RWPE2 (cell line): Measurements from ENCODE around the gene JAG1.

Experiments
- ATAC-seq: fragments of 200-7000 bp; cut with Tn5 transposase; 3 replicates; pipeline ENCODE4 v1.9.1; 2021; ENCODE audit warnings: low read depth
- DNase-seq: peaks from one replicate; pipeline ENCODE4 v3.0.0-alpha.2; 2020; ENCODE audit warnings: low spot score
- H3K27ac ChIP-seq: fragments of 450-650 bp; 2 replicates; pipeline ENCODE4 v1.5.1; 2017; ENCODE audit warnings: mild to moderate bottlenecking; ENCODE audit not compliant: poor library complexity, severe bottlenecking
- H3K27me3 ChIP-seq: fragments of 250-450 bp; sonication (Bioruptor Pico); 2 replicates; pipeline ENCODE4 v1.5.1; 2021; ENCODE audit warnings: mild to moderate bottlenecking, moderate library complexity; ENCODE audit not compliant: insufficient read depth, poor library complexity, severe bottlenecking
- H3K36me3 ChIP-seq: fragments of 250-450 bp; sonication (Bioruptor Pico); 2 replicates; pipeline ENCODE4 v1.5.1; 2020; ENCODE audit warnings: low read depth, mild to moderate bottlenecking, moderate library complexity
- H3K4me1 ChIP-seq: fragments of 250-450 bp; sonication (Bioruptor Pico); 2 replicates; pipeline ENCODE4 v1.5.1; 2021; ENCODE audit warnings: mild to moderate bottlenecking, moderate library complexity; ENCODE audit not compliant: insufficient read depth, poor library complexity, severe bottlenecking
- H3K4me3 ChIP-seq: fragments of 250-450 bp; sonication (Bioruptor Pico); 2 replicates; pipeline ENCODE4 v1.5.1; 2021; ENCODE audit warnings: mild to moderate bottlenecking, moderate library complexity; ENCODE audit not compliant: severe bottlenecking
- H3K9me3 ChIP-seq: fragments of 250-450 bp; sonication (Bioruptor Pico); 2 replicates; pipeline ENCODE4 v1.5.1; 2021; ENCODE audit warnings: mild to moderate bottlenecking, moderate library complexity; ENCODE audit not compliant: severe bottlenecking
- CTCF ChIP-seq: fragments of 450-650 bp; IDR thresholded peaks from one replicate; pipeline ENCODE4 v1.5.1; 2017; ENCODE audit warnings: mild to moderate bottlenecking, moderate library complexity; ENCODE audit not compliant: poor library complexity, severe bottlenecking

The JAG1 gene

GRCh38 chr20:10719740-10720385 lies 46.1 kb upstream of the JAG1 start:
- Histone ChIP-seq H3K36me3 (no peaks in the 10 kb centered on the region), H3K4me1 (peaks cover 23% of the 10 kb centered on the region), H3K27ac (no peak overlapping the region), H3K9me3 (no peaks in the 10 kb centered on the region), H3K4me3 (no peak overlapping the region), H3K27me3 (no peaks in the 10 kb centered on the region)
- no peak for TF ChIP-seq CTCF
- ATAC-seq (no peak), DNase-seq (no peak)

GRCh38 chr20:10718661-10719060 lies 44.9 kb upstream of the JAG1 start:
- DNase-seq (no peak), ATAC-seq (no peak)
- no peak overlapping the region for H3K4me3 ChIP-seq
- peaks cover 29% of the 10 kb centered on the region for H3K4me1 ChIP-seq
- no peaks in the 10 kb centered on the region for H3K36me3 ChIP-seq
- no peak overlapping the region for H3K27ac ChIP-seq
- TF ChIP-seq CTCF, result no peak
- H3K27me3 ChIP-seq, result no peaks in the 10 kb centered on the region
- H3K9me3 ChIP-seq, result no peaks in the 10 kb centered on the region

GRCh38 chr20:10716855-10717254 lies 43.1 kb upstream of the JAG1 start:
- H3K27ac ChIP-seq, result peak overlapping the region; percentile 9
- no peak overlapping the region for H3K4me3 ChIP-seq
- ATAC-seq (peak; percentile 39; the same call in 1 of the 3 replicates), DNase-seq (no peak)
- no peaks in the 10 kb centered on the region for H3K27me3 ChIP-seq
- H3K36me3 ChIP-seq, result no peaks in the 10 kb centered on the region
- no peaks in the 10 kb centered on the region for H3K9me3 ChIP-seq
- no peak for TF ChIP-seq CTCF
- peaks cover 29% of the 10 kb centered on the region for H3K4me1 ChIP-seq

- H3K27ac ChIP-seq, result peak overlapping the region; percentile 6
- no peaks in the 10 kb centered on the region for H3K9me3 ChIP-seq
- H3K4me1 ChIP-seq, result peaks cover 29% of the 10 kb centered on the region
- no peak for TF ChIP-seq CTCF
- H3K27me3 ChIP-seq, result no peaks in the 10 kb centered on the region
- no peak overlapping the region for H3K4me3 ChIP-seq
- no peaks in the 10 kb centered on the region for H3K36me3 ChIP-seq
- ATAC-seq (peak; percentile 98), DNase-seq (no peak)
These were observed 41.2 kb upstream of the JAG1 start for GRCh38 chr20:10715035-10715434.

GRCh38 chr20:10714236-10714975 lies 40.6 kb upstream of the JAG1 start:
- ATAC-seq (no peak), DNase-seq (no peak)
- H3K4me3 ChIP-seq, result no peak overlapping the region
- H3K27ac ChIP-seq, result peak overlapping the region; percentile 6
- no peaks in the 10 kb centered on the region for H3K36me3 ChIP-seq
- H3K9me3 ChIP-seq, result no peaks in the 10 kb centered on the region
- H3K27me3 ChIP-seq, result no peaks in the 10 kb centered on the region
- peaks cover 29% of the 10 kb centered on the region for H3K4me1 ChIP-seq
- no peak for TF ChIP-seq CTCF
